ENCODE data around the gene ZNF804B.

Gene ZNF804B

GRCh38 chr7:89308535-89308934 is 549.0 kb downstream of the ZNF804B start:
- Histone ChIP-seq H3K36me3 (ENCODE audit: control insufficient read depth in 5 of 5, insufficient read depth in 5 of 5, low read length in 5 of 5) (no peaks in the 10 kb centered on the region), H3K27ac (ENCODE audit: low read depth, low read length) (no peak overlapping the region), H3K4me3 (ENCODE audit: low read depth in 1 of 5, low read length in 5 of 5) (no peak overlapping the region), H3K4me1 (ENCODE audit: control insufficient read depth in 5 of 5, insufficient read depth in 5 of 5, low read length in 5 of 5) (no peaks in the 10 kb centered on the region), H3K9ac (ENCODE audit: low read length in 5 of 5) (no peak overlapping the region), H3K27me3 (ENCODE audit: control insufficient read depth in 5 of 5, insufficient read depth in 4 of 5, low read length in 5 of 5) (no peaks in the 10 kb centered on the region), H3K9me3 (ENCODE audit: control insufficient read depth in 5 of 5, low read length in 5 of 5) (no peaks in the 10 kb centered on the region)

GRCh38 chr7:89311886-89312285 is 552.4 kb downstream of the ZNF804B start:
- Histone ChIP-seq H3K4me1 (ENCODE audit: control insufficient read depth in 5 of 5, insufficient read depth in 5 of 5, low read length in 5 of 5) (no peaks in the 10 kb centered on the region), H3K27me3 (ENCODE audit: control insufficient read depth in 5 of 5, insufficient read depth in 4 of 5, low read length in 5 of 5) (no peaks in the 10 kb centered on the region), H3K4me3 (ENCODE audit: low read depth in 1 of 5, low read length in 5 of 5) (no peak overlapping the region), H3K36me3 (ENCODE audit: control insufficient read depth in 5 of 5, insufficient read depth in 5 of 5, low read length in 5 of 5) (no peaks in the 10 kb centered on the region), H3K9ac (ENCODE audit: low read length in 5 of 5) (no peak overlapping the region), H3K9me3 (ENCODE audit: control insufficient read depth in 5 of 5, low read length in 5 of 5) (peaks cover 0 to 3% (median 0%) of the 10 kb centered on the region in 5 donors), H3K27ac (ENCODE audit: low read depth, low read length) (no peak overlapping the region)

GRCh38 chr7:89312551-89312950 is 553.1 kb downstream of the ZNF804B start:
- H3K36me3 ChIP-seq (ENCODE audit: control insufficient read depth in 5 of 5, insufficient read depth in 5 of 5, low read length in 5 of 5) = no peaks in the 10 kb centered on the region

GRCh38 chr7:89316584-89317251 is 557.2 kb downstream of the ZNF804B start:
- H3K4me1 ChIP-seq (ENCODE audit: control insufficient read depth in 5 of 5, insufficient read depth in 5 of 5, low read length in 5 of 5) = no peaks in the 10 kb centered on the region
- peaks cover 0 to 7% (median 4%) of the 10 kb centered on the region in 5 donors for H3K9me3 ChIP-seq (ENCODE audit: control insufficient read depth in 5 of 5, low read length in 5 of 5)
- no peaks in the 10 kb centered on the region for H3K36me3 ChIP-seq (ENCODE audit: control insufficient read depth in 5 of 5, insufficient read depth in 5 of 5, low read length in 5 of 5)
- no peak overlapping the region for H3K27ac ChIP-seq (ENCODE audit: low read depth, low read length)
- no peaks in the 10 kb centered on the region for H3K27me3 ChIP-seq (ENCODE audit: control insufficient read depth in 5 of 5, insufficient read depth in 4 of 5, low read length in 5 of 5)
- no peak overlapping the region for H3K9ac ChIP-seq (ENCODE audit: low read length in 5 of 5)
- H3K4me3 ChIP-seq (ENCODE audit: low read depth in 1 of 5, low read length in 5 of 5) = no peak overlapping the region

More at GRCh38 chr7:89312551-89312950, 553.1 kb downstream of the ZNF804B start:
- no peaks in the 10 kb centered on the region for H3K4me1 ChIP-seq (ENCODE audit: control insufficient read depth in 5 of 5, insufficient read depth in 5 of 5, low read length in 5 of 5)
- H3K27me3 ChIP-seq (ENCODE audit: control insufficient read depth in 5 of 5, insufficient read depth in 4 of 5, low read length in 5 of 5) = no peaks in the 10 kb centered on the region
- no peak overlapping the region for H3K4me3 ChIP-seq (ENCODE audit: low read depth in 1 of 5, low read length in 5 of 5)
- no peak overlapping the region for H3K9ac ChIP-seq (ENCODE audit: low read length in 5 of 5)
- peaks cover 0 to 3% (median 0%) of the 10 kb centered on the region in 5 donors for H3K9me3 ChIP-seq (ENCODE audit: control insufficient read depth in 5 of 5, low read length in 5 of 5)
- H3K27ac ChIP-seq (ENCODE audit: low read depth, low read length) = no peak overlapping the region

GRCh38 chr7:89332026-89332425 is 572.5 kb downstream of the ZNF804B start:
- H3K9ac ChIP-seq (ENCODE audit: low read length in 5 of 5) = no peak overlapping the region

GRCh38 chr7:89334797-89335196 is 575.3 kb downstream of the ZNF804B start:
- no peak overlapping the region for H3K4me3 ChIP-seq (ENCODE audit: low read depth in 1 of 5, low read length in 5 of 5)
- H3K27me3 ChIP-seq (ENCODE audit: control insufficient read depth in 5 of 5, insufficient read depth in 4 of 5, low read length in 5 of 5) = no peaks in the 10 kb centered on the region
- H3K4me1 ChIP-seq (ENCODE audit: control insufficient read depth in 5 of 5, insufficient read depth in 5 of 5, low read length in 5 of 5) = no peaks in the 10 kb centered on the region

More at GRCh38 chr7:89332026-89332425, 572.5 kb downstream of the ZNF804B start:
- Histone ChIP-seq H3K4me1 (ENCODE audit: control insufficient read depth in 5 of 5, insufficient read depth in 5 of 5, low read length in 5 of 5) (no peaks in the 10 kb centered on the region), H3K4me3 (ENCODE audit: low read depth in 1 of 5, low read length in 5 of 5) (no peak overlapping the region), H3K9me3 (ENCODE audit: control insufficient read depth in 5 of 5, low read length in 5 of 5) (no peaks in the 10 kb centered on the region), H3K36me3 (ENCODE audit: control insufficient read depth in 5 of 5, insufficient read depth in 5 of 5, low read length in 5 of 5) (no peaks in the 10 kb centered on the region), H3K27me3 (ENCODE audit: control insufficient read depth in 5 of 5, insufficient read depth in 4 of 5, low read length in 5 of 5) (no peaks in the 10 kb centered on the region), H3K27ac (ENCODE audit: low read depth, low read length) (no peak overlapping the region)

GRCh38 chr7:89335490-89335889 is 576.0 kb downstream of the ZNF804B start:
- Histone ChIP-seq H3K27ac (ENCODE audit: low read depth, low read length) (no peak overlapping the region), H3K27me3 (ENCODE audit: control insufficient read depth in 5 of 5, insufficient read depth in 4 of 5, low read length in 5 of 5) (no peaks in the 10 kb centered on the region)

More at GRCh38 chr7:89334797-89335196, 575.3 kb downstream of the ZNF804B start:
- no peak overlapping the region for H3K9ac ChIP-seq (ENCODE audit: low read length in 5 of 5)
- no peak overlapping the region for H3K27ac ChIP-seq (ENCODE audit: low read depth, low read length)
- H3K36me3 ChIP-seq (ENCODE audit: control insufficient read depth in 5 of 5, insufficient read depth in 5 of 5, low read length in 5 of 5) = no peaks in the 10 kb centered on the region
- H3K9me3 ChIP-seq (ENCODE audit: control insufficient read depth in 5 of 5, low read length in 5 of 5) = no peaks in the 10 kb centered on the region

GRCh38 chr7:89336121-89336520 is 576.6 kb downstream of the ZNF804B start:
- no peak overlapping the region for H3K9ac ChIP-seq (ENCODE audit: low read length in 5 of 5)
- no peaks in the 10 kb centered on the region for H3K4me1 ChIP-seq (ENCODE audit: control insufficient read depth in 5 of 5, insufficient read depth in 5 of 5, low read length in 5 of 5)
- H3K4me3 ChIP-seq (ENCODE audit: low read depth in 1 of 5, low read length in 5 of 5) = no peak overlapping the region
- H3K27me3 ChIP-seq (ENCODE audit: control insufficient read depth in 5 of 5, insufficient read depth in 4 of 5, low read length in 5 of 5) = no peaks in the 10 kb centered on the region
- no peak overlapping the region for H3K27ac ChIP-seq (ENCODE audit: low read depth, low read length)
- no peaks in the 10 kb centered on the region for H3K9me3 ChIP-seq (ENCODE audit: control insufficient read depth in 5 of 5, low read length in 5 of 5)
- H3K36me3 ChIP-seq (ENCODE audit: control insufficient read depth in 5 of 5, insufficient read depth in 5 of 5, low read length in 5 of 5) = no peaks in the 10 kb centered on the region

More at GRCh38 chr7:89335490-89335889, 576.0 kb downstream of the ZNF804B start:
- H3K4me3 ChIP-seq (ENCODE audit: low read depth in 1 of 5, low read length in 5 of 5) = no peak overlapping the region
- H3K4me1 ChIP-seq (ENCODE audit: control insufficient read depth in 5 of 5, insufficient read depth in 5 of 5, low read length in 5 of 5) = no peaks in the 10 kb centered on the region
- H3K9ac ChIP-seq (ENCODE audit: low read length in 5 of 5) = no peak overlapping the region
- no peaks in the 10 kb centered on the region for H3K9me3 ChIP-seq (ENCODE audit: control insufficient read depth in 5 of 5, low read length in 5 of 5)
- H3K36me3 ChIP-seq (ENCODE audit: control insufficient read depth in 5 of 5, insufficient read depth in 5 of 5, low read length in 5 of 5) = no peaks in the 10 kb centered on the region

GRCh38 chr7:89339748-89340147 is 580.2 kb downstream of the ZNF804B start:
- Histone ChIP-seq H3K27me3 (ENCODE audit: control insufficient read depth in 5 of 5, insufficient read depth in 4 of 5, low read length in 5 of 5) (no peaks in the 10 kb centered on the region), H3K9me3 (ENCODE audit: control insufficient read depth in 5 of 5, low read length in 5 of 5) (no peaks in the 10 kb centered on the region), H3K4me1 (ENCODE audit: control insufficient read depth in 5 of 5, insufficient read depth in 5 of 5, low read length in 5 of 5) (no peaks in the 10 kb centered on the region), H3K9ac (ENCODE audit: low read length in 5 of 5) (no peak overlapping the region), H3K27ac (ENCODE audit: low read depth, low read length) (no peak overlapping the region), H3K4me3 (ENCODE audit: low read depth in 1 of 5, low read length in 5 of 5) (no peak overlapping the region), H3K36me3 (ENCODE audit: control insufficient read depth in 5 of 5, insufficient read depth in 5 of 5, low read length in 5 of 5) (no peaks in the 10 kb centered on the region)

GRCh38 chr7:89357121-89357520 is 597.6 kb downstream of the ZNF804B start:
- no peaks in the 10 kb centered on the region for H3K9me3 ChIP-seq (ENCODE audit: control insufficient read depth in 5 of 5, low read length in 5 of 5)
- no peak overlapping the region for H3K27ac ChIP-seq (ENCODE audit: low read depth, low read length)
- H3K27me3 ChIP-seq (ENCODE audit: control insufficient read depth in 5 of 5, insufficient read depth in 4 of 5, low read length in 5 of 5) = no peaks in the 10 kb centered on the region
- no peak overlapping the region for H3K4me3 ChIP-seq (ENCODE audit: low read depth in 1 of 5, low read length in 5 of 5)
- no peak overlapping the region for H3K9ac ChIP-seq (ENCODE audit: low read length in 5 of 5)
- H3K4me1 ChIP-seq (ENCODE audit: control insufficient read depth in 5 of 5, insufficient read depth in 5 of 5, low read length in 5 of 5) = peaks cover 0 to 9% (median 0%) of the 10 kb centered on the region in 5 donors
- no peaks in the 10 kb centered on the region for H3K36me3 ChIP-seq (ENCODE audit: control insufficient read depth in 5 of 5, insufficient read depth in 5 of 5, low read length in 5 of 5)

Data from subcutaneous abdominal adipose tissue (tissue), 5 donors.